Left kidney (tissue), 8 donors: ENCODE data around the gene CCDC195. TPM values are rescaled to one million over a fixed set of nuclear protein-coding genes. Genes with fewer than 3 reads are reported as not detected.

Source experiments
- DNase-seq: peaks from one replicate; pipeline ENCODE4 v3.0.0-alpha.2; 2013
- long read RNA-seq, 8 donors: transcript quantifications; one replicate each; lab custom pipeline, GENCODE V29; 2026
- polyA plus RNA-seq: library from polyadenylated mRNA; unstranded; fragments of 120-200 nt; gene quantifications from one replicate; pipeline ENCODE4 v1.2.1, GENCODE V29; 2013; ENCODE audit not compliant: insufficient read length

Gene CCDC195, protein sequence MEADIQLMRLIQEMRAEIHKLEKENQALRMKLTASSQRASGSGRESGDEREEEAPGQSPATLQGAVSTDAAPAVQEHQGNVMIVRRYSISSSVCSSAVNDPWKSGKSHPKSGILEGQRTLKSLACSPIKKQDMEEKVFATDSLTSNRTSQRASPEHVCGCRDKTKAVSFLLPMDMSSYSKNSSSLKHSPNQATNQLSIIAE
- polyA plus RNA-seq = not detected
- long read RNA-seq, donor 1 = 0 reads
- long read RNA-seq, donor 2 = 0 reads
- long read RNA-seq, donor 3 = 0 reads
- long read RNA-seq, donor 4 = 0 reads
- long read RNA-seq, donor 5 = 0 reads
- long read RNA-seq, donor 6 = 0 reads
- long read RNA-seq, donor 7 = 0 reads
- long read RNA-seq, donor 8 = 0 reads

DNA sequence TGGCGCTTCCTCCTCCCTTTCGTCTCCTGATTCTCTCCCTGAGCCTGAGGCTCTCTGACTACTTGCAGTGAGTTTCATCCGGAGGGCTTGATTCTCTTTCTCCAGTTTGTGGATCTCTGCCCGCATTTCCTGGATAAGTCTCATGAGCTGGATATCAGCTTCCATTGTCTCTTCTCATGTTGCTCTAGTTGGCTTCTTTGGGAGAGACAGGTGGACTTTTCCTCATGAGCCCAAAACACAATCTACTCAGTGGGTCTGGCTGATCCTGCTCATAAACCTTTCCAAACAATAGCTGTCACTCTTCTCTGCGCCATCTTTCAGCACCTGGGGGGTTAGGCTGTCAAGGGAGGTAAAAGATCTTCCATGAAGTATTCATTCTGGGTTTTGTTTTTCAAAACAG, at the start of gene CCDC195:
Gene CCDC195 (minus strand): TSS at position 165 of the 400 bp plus-strand sequence. CDS start 0 bp downstream, at position 165.
- no peak for DNase-seq

DNA sequence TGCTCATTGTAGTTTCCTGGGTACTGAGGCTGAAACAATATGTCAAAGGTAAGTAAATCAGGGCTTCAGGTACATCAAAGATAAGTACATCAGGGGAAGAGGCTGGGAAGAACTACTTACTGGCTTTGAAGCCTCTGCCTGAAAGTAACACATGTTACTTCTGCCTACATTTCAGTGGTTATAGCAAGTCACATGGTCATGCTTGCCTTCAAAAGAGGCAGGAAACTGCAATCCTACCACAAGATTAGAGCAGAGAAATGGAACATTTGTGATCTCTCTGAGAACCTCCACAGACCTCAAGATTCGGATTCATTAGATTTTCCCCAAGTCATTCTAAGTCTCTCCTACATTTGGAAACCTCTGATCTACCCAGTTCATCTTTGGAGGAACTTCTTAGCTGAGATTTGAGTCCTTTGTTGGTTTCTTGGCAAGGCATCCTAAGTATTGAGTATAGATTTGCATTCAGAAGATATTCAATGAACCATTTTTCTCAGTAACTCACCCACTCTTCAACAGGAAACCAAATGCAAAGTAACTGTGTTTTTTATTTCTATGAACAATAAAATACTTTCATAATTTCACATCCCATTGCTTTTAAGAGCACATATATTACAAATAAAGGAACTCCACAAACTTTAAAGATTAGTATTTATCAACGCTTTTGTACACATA, 48.5 kb upstream of the CCDC195 start:
- no peak for DNase-seq

DNA sequence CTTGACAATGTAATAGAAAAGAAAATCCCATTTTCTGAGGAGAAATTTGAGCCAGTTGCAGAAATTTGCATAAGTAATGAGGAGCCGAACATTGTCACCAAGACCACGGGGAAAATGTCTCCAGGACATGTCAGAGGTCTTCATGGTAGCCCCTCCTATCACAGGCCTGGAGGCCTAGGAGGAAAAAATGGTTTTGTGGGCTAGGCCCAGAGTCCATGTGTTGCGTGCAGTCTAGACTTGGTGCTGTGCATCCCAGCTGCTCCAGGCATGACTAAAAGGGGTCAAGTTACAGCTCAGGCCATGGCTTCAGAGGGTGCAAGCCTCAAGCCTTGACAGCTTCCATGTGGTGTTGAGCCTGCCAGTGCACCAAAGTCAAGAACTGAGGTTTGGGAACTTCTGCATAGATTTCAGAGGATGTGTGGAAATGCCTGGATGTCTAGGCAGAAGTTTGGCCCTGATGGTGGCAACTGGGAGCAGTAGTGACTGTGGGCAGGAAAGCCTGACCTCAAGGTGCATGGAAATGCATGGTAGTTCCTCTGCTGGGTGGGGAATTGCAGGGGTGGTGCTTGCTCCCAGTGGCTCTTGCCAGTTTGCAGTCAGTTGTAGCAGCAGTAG, 41.9 kb upstream of the CCDC195 start:
- DNase-seq = no peak

DNA sequence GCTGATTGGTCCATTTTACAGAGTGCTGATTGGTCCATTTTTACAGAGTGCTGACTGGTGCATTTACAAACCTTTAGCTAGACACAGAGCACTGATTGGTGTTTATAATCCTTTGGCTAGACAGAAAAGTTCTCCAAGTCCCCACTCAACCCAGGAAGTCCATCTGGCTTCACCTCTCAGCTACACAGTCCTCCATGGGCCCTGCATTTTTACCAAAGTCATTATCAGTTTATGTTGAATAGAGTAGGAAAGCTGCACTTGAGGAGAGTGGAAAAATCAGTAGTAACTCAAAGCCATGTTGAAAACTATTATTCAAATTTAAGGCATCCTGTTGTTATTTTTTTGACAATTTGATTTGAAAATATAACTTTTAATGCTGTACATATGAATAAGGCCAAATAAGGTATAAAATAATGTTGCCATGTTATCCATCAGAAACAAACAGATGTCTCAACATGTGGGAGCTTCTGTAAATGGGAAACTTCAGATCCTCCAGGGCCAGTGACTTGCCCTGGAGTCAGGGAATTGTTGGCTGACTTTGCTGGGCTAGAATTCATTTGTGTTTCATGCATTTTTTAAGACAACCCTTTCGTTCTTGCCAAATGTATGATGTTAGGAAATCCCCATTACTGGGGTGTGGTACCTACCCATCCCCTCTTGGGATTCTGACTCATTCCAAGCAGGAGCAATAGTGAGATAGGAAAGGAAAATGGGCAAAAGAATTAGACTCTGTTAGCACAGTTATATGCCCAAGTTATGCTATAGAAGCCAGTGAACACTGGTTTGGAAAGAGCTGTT, 37.8 kb upstream of the CCDC195 start:
- DNase-seq = no peak

DNA sequence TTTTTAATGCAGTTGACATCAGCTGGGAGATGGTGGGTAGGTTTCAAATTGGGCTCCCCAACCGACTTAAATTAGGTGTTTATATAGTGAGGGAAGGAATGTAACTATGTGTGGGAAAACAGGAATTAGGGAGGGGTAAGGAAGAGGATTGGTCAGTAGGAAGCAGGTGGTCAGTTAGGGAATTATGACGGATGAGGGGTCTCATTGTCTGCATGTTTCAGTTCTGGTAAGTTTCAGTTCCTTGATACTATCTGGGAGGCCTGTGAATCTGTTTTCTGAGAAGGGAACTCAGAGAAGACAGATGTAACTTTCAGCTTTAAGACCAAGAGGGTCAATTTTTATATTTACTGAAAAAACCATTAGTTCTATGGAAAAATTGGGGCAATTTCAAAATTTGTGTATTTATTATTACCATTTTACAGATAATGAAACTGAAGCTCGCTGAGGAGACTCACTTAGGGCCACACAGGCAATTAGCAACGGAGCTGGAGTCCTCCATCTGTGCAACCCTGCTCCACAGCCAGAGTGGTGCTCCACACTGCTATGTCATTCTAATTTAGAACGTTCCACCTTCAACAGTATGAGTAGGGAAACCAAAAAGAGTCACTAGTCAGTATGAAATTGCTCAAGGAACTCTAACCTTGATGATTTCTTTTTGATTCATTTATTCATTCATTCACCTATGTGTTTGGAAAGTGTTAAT, 36.0 kb upstream of the CCDC195 start:
- no peak for DNase-seq

- DNase-seq = no peak
Observed at GRCh38 chr2:224749136-224749535, 33.0 kb upstream of the CCDC195 start.

- no peak for DNase-seq
Observed at GRCh38 chr2:224747765-224748164, 31.6 kb upstream of the CCDC195 start.

DNA sequence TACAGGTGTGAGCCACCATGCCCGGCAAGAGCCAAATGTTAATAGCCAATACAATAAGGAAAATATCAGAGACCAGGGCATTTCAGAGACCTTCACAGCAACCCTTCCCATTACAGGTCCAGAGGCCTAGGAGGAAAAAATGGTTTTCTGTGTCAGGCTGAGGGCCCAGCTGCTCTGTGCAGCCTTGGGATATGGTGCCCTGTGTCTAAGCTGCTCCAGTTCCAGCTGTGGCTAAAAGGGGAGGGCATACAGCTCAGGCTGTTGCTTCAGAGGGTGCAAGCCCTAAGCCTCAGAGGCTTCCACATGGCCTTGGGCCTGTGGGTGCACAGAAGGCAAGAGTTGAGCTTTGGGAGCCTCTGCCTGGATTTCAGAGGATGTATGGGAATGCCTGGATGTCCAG, 20.1 kb upstream of the CCDC195 start:
- DNase-seq = no peak

DNA sequence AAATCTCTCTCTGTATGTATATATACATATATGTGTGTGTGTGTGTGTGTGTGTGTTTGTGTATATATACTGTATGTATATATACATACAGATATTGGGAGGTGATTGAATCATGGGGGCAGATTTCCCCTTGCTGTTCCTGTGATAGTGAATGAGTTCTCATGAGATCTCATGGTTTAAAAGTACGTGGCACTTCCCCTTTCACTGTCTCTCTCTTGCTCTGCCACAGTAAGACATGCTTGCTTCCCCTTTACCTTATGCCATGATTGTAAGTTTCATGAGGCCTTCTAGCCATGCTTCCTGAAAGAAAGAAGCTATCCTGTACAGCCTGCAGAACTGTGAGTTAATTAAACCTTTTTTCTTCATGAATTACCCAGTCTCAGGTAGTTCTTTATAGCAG, 18.8 kb upstream of the CCDC195 start:
- no peak for DNase-seq

- no peak for DNase-seq
Observed at GRCh38 chr2:224731665-224732064, 15.5 kb upstream of the CCDC195 start.

DNA sequence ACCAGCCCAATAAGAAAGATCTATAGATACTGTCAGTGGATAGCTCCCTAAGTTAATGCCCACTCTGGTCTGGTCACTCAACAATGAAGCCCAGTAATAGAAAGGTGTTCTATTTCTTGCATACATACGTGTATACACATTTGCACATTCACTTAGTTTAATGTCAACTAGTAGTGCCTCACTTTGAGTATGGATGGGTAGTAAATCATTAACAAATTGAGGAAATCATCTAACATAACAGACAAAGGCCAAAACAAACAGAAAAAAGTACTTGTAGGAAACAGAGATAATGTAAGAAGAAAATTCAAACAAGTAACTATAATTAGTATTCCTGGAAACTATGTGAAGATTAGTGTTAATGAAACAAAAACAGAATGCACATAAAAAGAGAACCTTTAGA, 13.3 kb upstream of the CCDC195 start:
- DNase-seq = no peak

- DNase-seq = no peak
Observed at GRCh38 chr2:224724331-224724730, 8.2 kb upstream of the CCDC195 start.

DNA sequence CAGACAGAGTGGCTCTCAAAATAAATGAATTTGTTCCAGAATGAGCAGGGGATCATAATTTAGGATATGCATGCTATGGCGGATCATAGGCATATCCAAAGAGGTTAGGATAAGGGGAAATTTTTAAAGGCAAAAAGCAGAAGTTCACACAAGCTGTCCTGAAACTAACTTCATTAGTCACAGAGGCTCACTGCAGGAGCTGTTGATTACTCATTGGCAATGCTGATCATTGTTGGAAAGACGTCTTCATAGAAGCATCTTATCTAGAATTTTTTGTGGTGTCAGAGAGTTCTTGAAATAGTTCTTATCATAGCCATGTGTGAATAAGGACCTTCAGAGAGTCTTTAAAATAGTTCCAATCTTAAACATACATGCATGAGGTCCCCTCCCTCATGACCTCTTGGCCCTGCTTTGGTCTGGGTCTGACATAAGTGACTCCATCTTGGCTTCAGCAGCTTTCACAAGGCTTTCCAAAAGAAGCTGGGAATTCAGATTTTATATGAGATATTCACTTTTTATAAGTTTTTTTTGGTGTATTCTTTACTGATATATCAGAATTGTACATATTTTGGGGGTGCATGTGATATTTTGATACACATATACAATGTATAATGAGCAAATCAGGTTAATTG, 7.5 kb upstream of the CCDC195 start:
- DNase-seq = no peak

DNA sequence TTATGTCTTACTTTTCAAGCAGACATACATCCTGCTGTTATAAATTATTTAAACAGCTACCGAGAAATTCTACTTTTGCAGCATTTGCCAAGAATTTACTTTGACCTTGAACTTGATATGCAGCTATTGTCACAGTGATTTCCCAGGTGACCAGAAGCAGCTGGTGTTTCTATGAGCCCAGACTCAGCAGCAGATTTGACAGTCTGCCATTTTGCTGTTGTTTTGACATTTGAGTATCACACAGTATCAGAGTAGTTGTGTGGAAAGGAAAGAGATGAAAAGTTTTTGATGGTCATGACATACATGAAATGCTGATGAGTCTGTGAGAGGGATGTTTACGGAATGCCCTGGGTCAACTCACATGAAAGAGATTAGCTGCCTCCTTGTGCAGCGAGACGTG, 6.6 kb upstream of the CCDC195 start:
- DNase-seq = no peak

GRCh38 chr2:224722250-224722649, 6.1 kb upstream of the CCDC195 start:
- no peak for DNase-seq

DNA sequence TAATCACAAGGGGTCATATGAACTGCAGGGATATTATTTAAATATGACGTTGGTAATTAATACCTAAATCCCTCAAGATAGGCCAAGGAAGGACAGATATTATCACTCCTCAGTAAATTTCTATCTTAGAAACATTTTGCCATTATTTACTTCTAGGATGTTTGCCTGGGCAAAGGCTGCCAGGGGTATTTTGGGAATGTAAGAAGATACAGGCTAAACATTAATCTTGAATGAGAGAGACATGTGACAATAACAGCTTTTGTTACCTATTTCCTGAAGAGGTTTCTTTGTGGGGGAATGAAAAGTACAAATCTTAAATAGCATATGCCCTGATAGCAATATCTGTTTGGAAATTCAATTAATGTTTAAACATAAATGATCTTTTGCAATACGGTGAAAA, 756 bp upstream of the CCDC195 start:
- DNase-seq = no peak

DNA sequence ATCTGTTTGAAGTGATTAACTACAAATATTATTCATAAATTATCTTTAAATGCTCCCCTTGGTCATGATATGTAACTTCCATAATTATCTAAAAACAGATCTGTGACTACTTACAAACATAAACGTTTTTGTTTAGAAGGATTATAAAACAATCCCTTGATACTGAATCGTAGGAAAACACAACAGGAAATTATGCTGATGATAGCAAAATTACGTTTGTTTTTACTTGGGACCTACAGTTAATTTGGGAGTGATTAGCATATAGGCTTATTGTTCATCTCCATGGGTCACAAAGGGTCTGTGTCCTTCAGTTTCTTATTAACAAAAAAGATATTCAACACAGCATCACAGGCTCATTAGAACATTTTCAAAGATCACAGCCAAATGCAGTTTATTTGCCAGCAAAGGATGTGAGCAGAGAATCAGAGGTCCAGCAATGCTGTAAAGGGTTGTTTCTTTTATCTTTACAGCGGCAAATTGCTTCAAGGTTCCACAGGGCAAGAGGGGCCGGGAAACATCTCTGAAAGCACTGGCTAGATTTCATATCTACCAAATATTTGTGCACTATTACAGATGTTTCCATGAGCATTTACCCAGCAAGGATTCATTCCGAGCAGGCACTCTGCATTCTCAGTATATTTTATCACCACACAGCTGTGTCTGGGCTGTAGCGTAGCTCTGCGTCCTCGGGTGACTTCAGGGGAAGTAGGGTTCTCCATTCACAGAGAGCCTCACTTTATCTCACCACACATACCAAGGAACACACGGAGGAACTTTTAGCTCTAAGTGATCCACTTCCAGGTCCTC, 4.1 kb downstream of the CCDC195 start:
- DNase-seq = no peak

DNA sequence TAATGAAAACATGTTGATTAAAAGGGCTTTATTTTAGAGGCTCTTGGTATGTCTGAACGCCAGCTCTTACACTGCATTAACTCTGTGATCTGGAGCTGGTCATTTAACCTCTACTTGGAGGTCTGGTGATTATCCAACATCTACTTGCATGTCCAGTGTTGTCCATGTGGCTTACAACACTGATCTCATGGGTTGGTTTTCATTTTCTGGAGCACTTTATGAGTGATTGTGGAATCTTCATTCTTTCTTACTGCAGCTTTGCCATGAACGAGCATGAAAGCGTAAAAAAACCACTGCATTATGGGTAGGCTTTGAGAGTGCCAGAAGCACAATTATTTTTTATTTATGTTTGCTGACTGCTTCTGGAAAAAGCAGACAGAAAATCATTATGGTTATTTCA, 4.8 kb downstream of the CCDC195 start:
- DNase-seq = no peak

DNA sequence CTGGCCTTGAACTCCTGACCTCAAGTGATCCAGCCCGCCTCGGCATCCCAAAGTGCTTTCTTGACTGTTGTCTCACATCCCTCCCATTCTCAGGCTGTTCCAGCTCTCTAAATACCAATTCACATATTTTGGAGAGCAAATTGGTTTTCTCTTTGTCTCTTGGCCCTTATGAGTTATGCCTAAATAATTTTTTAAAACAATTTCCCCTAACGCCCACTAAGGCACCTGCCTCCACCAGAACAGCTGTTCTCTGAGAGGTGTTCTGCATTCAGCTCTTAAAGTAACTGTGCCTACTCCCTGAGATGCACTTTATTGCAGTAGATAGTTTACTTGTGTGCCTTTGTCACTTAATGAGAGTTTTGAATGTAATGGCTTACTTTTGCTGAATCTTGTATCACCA, 6.9 kb downstream of the CCDC195 start:
- DNase-seq = no peak

DNA sequence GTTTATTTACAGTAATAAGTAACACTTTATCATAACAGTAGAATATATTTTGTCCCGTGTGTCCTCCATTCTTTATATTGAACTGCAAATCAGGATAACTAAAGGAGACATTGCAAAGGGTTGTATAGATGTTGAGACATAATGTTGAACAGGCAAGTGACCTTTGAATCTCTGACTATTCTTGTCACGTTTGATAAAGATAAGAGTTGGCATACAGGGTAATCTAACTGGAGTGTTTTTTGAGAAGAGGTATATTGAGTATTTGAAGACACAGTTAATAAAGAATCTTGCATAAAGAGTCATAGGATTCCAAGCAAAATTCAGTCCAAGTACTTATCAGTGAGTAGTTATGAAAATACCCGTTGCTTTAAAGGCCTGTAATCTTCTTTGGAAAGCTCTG, 21.7 kb downstream of the CCDC195 start:
- no peak for DNase-seq

- no peak for DNase-seq
Observed at GRCh38 chr2:224691563-224691962, 24.6 kb downstream of the CCDC195 start.
